Measurements from ENCODE around the gene TANGO6. TPM values are rescaled to one million over a fixed set of nuclear protein-coding genes. Genes with fewer than 3 reads are reported as not detected.
"Not testable (repeated sequence)": the region's sequence is repeated elsewhere in the genome, so short reads cannot be mapped to it uniquely, and the experiment has no call there.

Gene TANGO6
- total RNA-seq, 1 experiment from 2014 or later: 17.1 TPM

DNA sequence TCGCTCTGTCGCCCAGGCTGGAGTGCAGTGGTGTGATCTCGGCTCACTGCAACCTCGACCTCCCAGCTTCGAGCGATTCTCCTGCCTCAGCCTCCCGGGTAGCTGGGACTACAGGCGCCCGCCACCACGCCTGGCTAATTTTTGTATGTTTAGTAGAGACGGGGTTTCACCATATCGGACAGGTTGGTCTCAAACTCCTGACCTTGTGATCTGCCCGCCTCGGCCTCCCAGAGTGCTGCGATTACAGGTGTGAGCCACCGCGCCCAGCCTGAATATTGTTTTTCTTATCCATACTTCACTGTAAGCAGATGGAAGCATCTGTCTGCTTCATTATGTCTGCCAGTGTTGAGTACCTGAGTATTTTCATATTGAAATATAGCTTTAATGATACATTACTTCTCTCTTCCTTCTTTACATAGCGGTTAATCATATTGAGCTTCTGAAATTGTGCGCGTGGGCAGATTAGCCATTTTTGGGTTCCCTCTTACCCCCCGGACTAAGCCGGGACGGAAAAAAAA, 308 bp upstream of the TANGO6 start:
- peak overlapping the region; percentile 81 for H3K4me3 ChIP-seq
- not testable (repeated sequence) for H3K36me3 ChIP-seq; DNase-seq (ENCODE audit: low read depth in 1 of 2, low spot score in 2 of 2); H3K9me3 ChIP-seq (replicated peaks); H3K4me1 ChIP-seq (replicated peaks); H3K27me3 ChIP-seq (replicated peaks)
- peak overlapping the region; percentile 88; the same call in 1 of the 2 replicates for H3K27ac ChIP-seq

DNA sequence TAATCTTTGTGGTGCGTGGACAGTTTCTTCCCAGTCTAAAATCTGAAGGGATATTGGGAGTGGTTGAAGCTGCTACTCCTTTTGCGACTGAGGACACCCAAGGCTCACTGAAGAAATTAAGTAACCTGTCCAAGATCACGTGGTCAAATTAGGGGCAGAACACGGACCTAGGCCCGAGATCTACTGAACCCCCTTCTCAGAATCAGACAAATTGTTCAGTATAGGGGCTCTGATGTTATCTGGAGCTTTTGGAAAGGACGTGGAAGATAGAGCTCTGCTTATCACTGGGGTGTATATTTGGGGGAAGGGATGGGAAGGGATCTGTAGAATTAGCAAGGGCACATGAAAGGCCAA, 857 bp downstream of the TANGO6 start:
- H3K4me1 ChIP-seq (replicated peaks): peaks cover 10% of the 10 kb centered on the region
- peak overlapping the region; percentile 81 for H3K4me3 ChIP-seq
- DNase-seq (ENCODE audit: low read depth in 1 of 2, low spot score in 2 of 2): no peak
- H3K27ac ChIP-seq: peak overlapping the region; percentile 88
- no peaks in the 10 kb centered on the region for H3K9me3 ChIP-seq (replicated peaks)
- H3K27me3 ChIP-seq (replicated peaks): no peaks in the 10 kb centered on the region
- H3K36me3 ChIP-seq: peaks cover 4% of the 10 kb centered on the region; the same call in 1 of the 2 replicates

DNA sequence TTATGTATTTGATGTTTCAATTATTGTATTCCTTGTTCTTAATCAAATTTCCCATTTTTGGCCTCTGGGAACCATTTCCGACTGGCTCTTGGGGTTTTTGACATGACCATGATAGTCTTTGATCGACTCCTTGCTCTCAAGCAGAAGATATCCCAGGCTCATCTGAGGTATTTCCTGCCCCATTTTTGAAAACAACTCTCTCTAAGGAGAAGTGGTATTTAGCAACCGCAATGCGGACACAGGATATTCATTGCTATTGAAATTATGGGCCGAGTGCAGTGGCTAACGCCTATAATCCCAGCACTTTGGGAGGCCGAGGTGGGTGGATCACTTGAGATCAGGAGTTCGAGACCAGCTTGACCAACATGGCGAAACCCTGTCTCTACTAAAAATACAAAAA, 5.5 kb downstream of the TANGO6 start:
- H3K4me1 ChIP-seq (replicated peaks): peaks cover 10% of the 10 kb centered on the region
- DNase-seq (ENCODE audit: low read depth in 1 of 2, low spot score in 2 of 2): no peak
- no peaks in the 10 kb centered on the region for H3K9me3 ChIP-seq (replicated peaks)
- H3K4me3 ChIP-seq: no peak overlapping the region
- no peaks in the 10 kb centered on the region for H3K27me3 ChIP-seq (replicated peaks)
- H3K36me3 ChIP-seq: no peaks in the 10 kb centered on the region
- no peak overlapping the region for H3K27ac ChIP-seq

DNA sequence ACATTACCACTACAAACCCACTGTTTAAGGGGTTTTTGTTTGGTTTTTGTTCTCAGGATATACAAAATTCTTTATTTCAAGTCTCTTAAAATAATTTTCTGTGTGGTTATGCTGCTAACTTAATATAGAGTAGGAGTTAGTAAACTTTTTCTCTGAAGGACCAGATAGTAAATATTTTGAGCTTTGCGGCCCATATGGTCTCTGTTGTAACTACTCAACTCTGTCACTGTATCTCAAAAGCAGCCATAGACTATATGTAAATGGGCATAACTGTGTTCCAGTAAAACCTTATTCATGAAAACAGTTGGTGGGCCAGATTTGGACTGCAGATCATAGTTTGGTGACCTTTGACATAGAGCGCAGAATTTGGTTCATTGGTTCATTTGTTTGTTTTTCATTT, 7.2 kb downstream of the TANGO6 start:
- Histone ChIP-seq H3K27me3 (replicated peaks) (no peaks in the 10 kb centered on the region), H3K9me3 (replicated peaks) (no peaks in the 10 kb centered on the region), H3K27ac (no peak overlapping the region), H3K4me1 (replicated peaks) (0 out of 2 replicates have a peak, but pooled peaks cover 3% of the 10 kb centered on the region), H3K4me3 (no peak overlapping the region), H3K36me3 (no peaks in the 10 kb centered on the region)
- DNase-seq (ENCODE audit: low read depth in 1 of 2, low spot score in 2 of 2): no peak

DNA sequence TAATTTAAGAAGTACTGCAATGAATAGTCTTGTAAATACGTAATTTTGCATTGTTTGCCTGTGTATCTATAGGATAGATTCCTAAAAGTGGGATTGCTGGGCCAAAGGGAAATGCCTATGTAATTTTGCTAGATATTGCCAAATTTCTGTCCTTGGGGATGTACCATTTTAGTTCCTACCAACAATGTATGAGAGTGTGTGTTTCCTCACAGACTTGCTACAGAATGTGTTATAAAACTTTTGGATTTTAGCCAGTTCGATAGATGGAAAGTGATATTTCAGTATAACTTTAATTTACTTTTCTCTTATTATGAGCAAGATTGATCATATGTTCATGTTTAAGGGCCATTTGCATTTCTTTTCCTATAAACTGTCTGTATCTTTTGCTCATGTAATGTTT, 8.3 kb downstream of the TANGO6 start:
- no peak overlapping the region for H3K4me3 ChIP-seq
- H3K4me1 ChIP-seq (replicated peaks): peaks cover 9% of the 10 kb centered on the region; the same call in 1 of the 2 replicates
- no peak overlapping the region for H3K27ac ChIP-seq
- H3K36me3 ChIP-seq: no peaks in the 10 kb centered on the region
- H3K27me3 ChIP-seq (replicated peaks): no peaks in the 10 kb centered on the region
- no peak for DNase-seq (ENCODE audit: low read depth in 1 of 2, low spot score in 2 of 2)
- no peaks in the 10 kb centered on the region for H3K9me3 ChIP-seq (replicated peaks)

DNA sequence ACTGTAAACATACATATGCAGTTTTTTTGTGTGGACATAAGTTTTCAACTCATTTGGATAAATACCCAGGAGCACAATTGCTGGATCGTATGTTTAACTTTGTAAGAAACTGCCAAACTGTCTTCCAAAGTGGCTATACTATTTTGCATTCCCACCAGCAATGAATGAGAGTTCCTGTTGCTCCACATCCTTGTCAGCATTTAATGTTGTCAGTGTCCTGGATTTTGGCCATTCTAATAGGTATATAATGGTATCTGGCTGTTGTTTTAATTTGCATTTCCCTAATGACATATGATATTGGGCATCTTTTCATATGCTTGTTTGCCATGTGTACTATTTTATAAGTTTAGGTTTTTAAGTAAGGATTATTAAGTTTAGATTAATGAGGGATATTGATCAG, 14.1 kb downstream of the TANGO6 start:
- no peaks in the 10 kb centered on the region for H3K27me3 ChIP-seq (replicated peaks)
- peaks cover 5% of the 10 kb centered on the region; the same call in 1 of the 2 replicates for H3K4me1 ChIP-seq (replicated peaks)
- H3K27ac ChIP-seq: no peak overlapping the region
- no peaks in the 10 kb centered on the region for H3K9me3 ChIP-seq (replicated peaks)
- H3K36me3 ChIP-seq: peaks cover 18% of the 10 kb centered on the region
- no peak for DNase-seq (ENCODE audit: low read depth in 1 of 2, low spot score in 2 of 2)
- H3K4me3 ChIP-seq: no peak overlapping the region

DNA sequence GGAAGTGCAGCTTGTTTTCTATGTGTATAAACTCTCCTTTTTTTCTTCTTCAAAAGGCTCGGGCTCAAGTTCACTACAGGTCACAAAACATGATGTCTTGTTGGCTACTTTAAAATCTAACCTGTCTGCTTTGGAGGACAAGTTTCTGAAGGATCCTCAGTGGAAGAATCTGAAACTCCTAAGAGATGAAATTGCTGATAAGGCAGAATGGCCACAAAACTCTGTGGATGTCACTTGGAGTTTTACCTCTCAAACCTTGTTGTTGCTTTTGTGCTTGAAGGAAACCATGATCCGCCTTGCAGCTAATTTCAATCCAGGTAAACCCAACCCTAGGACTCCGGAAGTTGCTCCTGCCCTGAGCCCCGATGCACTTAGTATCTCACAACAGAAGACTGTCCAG, 16.5 kb downstream of the TANGO6 start:
- H3K4me3 ChIP-seq: no peak overlapping the region
- DNase-seq (ENCODE audit: low read depth in 1 of 2, low spot score in 2 of 2): no peak
- H3K27ac ChIP-seq: no peak overlapping the region
- H3K36me3 ChIP-seq: peaks cover 27% of the 10 kb centered on the region
- no peaks in the 10 kb centered on the region for H3K9me3 ChIP-seq (replicated peaks)
- no peaks in the 10 kb centered on the region for H3K27me3 ChIP-seq (replicated peaks)
- peaks cover 5% of the 10 kb centered on the region; the same call in 1 of the 2 replicates for H3K4me1 ChIP-seq (replicated peaks)

DNA sequence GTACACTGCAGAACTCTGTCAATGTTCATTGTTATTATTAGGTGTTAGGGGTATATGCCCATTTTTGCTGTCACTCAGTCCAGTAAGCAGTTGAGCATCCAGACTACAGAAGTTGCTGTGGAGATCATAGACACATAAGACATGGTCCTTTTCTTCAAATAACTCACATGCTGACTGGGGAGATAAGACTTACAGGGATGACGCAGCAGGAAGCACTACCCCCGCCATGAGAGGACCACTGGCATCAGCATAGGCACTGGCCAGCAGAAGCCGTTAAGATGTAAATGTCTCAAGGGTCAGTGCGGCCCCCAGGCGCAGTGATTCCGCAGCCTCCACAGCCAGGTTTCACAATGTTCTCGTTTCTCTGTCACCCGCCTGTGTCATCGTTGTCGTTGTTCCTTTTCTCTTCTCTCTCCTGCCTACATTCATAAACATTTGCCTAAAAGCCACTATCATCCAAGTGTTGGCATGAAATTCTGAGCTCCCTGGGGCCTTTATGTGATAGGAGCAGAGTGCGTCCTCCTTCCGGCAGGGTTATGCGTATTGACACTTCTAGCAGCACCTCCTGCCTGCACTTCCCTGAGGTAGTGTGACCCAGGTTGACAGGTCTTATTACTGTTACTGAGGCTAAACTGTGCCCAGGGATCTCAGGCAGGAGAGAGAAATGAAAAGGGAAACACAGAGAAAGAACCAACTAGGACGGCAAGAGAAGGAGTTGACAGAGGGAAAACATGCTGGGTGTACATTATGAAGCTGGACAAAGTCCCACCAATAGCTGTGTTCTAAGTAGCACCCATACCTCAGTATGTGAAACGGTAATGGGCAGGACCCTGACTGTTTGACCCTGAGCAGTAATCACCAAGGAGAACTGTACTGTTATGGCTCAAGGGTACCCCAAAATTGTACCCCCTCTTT, 17.9 kb downstream of the TANGO6 start:
- Histone ChIP-seq H3K36me3 (peaks cover 27% of the 10 kb centered on the region), H3K9me3 (replicated peaks) (no peaks in the 10 kb centered on the region), H3K27me3 (replicated peaks) (no peaks in the 10 kb centered on the region), H3K4me1 (replicated peaks) (0 out of 2 replicates have a peak, but pooled peaks cover under 1% of the 10 kb centered on the region), H3K27ac (no peak overlapping the region), H3K4me3 (no peak overlapping the region)
- no peak for DNase-seq (ENCODE audit: low read depth in 1 of 2, low spot score in 2 of 2)

DNA sequence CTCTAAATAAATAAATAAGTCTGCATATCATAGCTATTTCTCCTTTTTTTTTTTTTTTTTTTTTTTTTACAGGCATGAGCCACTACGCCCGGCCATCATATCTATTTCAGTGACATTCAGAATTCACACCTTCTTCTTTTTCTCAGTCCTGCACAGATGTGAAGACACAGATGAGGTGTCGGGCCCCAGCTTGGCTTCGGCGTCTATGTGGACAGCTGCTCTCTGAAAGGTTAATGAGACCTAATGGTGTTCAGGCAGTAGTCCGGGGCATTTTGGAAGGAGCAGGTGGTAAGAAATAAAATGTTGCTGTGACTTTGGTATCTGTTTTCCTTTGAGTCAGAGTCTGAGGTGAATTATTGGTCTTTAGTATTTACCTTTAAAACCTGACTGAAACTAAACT, 23.6 kb downstream of the TANGO6 start:
- H3K27ac ChIP-seq: no peak overlapping the region
- no peak for DNase-seq (ENCODE audit: low read depth in 1 of 2, low spot score in 2 of 2)
- no peaks in the 10 kb centered on the region for H3K4me1 ChIP-seq (replicated peaks)
- no peaks in the 10 kb centered on the region for H3K27me3 ChIP-seq (replicated peaks)
- peaks cover 18% of the 10 kb centered on the region for H3K36me3 ChIP-seq
- H3K4me3 ChIP-seq: no peak overlapping the region
- no peaks in the 10 kb centered on the region for H3K9me3 ChIP-seq (replicated peaks)

DNA sequence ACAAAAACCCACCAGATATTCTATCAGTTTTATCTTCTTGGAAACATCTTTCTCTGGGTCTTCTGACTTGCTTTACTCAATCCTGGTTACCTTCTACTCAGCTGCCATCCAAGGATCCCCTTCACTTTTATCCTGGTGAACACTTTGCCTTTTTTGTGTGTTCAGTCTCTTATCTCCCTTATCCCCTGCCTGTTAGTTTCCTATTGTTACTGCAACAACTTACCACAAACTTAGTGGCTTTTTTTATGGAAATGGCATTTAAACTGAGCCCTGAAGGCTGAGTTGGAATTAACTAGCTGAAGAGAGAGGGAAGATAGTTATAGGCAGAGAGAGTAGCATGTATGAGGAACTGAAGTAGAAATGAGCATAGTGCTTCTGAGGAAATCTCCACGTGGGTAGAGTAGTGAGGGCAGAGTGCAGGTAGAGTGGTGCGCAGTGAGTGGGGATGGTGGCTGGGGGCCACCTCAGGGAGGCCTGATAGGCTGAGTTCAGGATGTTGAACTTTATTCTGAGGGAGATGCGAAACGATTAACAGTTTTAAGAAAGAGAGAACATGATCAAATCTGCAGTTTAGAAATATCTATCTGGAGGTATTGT, 26.3 kb downstream of the TANGO6 start:
- Histone ChIP-seq H3K27me3 (replicated peaks) (no peaks in the 10 kb centered on the region), H3K36me3 (peaks cover 10% of the 10 kb centered on the region), H3K4me3 (no peak overlapping the region), H3K27ac (no peak overlapping the region), H3K4me1 (replicated peaks) (no peaks in the 10 kb centered on the region), H3K9me3 (replicated peaks) (no peaks in the 10 kb centered on the region)
- DNase-seq (ENCODE audit: low read depth in 1 of 2, low spot score in 2 of 2): no peak

DNA sequence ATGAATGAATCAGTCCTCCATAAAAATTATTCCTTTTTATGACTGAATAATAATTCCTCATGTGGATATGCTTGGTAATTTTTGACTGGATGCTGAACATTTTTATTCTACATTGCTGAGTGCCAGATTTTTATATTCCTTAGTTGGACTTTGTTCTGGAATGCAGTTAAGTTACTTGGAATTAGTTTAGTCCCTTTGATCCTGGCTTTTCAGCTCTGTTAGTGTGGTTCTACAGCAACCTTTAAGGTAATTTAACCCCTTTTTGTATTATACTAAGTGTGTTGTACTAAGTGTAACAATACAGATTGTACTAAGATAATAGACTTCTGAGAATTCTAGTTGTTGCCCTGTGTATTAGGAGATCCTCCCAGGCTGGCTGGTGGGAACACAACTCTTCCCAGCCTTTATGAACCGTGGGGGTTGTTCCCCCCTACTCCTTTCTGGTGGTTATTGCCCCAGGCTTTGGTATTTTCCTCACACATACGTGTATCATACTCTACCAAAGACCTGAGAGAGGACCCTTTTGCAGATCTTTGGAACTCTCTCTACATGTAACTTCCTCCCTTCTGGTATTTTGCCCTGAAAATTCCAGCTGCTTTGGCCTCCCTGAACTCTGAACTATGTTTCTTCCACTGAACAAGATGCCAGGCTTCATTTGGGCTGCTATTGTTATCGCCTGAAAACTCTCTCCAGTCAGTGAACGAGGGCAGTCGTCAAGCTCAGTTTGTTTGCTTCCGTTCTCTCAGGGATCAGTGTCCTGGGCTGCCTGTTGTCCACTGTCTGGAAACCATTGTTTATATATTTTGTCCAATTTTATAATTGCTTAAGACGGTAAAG, 30.5 kb downstream of the TANGO6 start:
- no peaks in the 10 kb centered on the region for H3K27me3 ChIP-seq (replicated peaks)
- no peak for DNase-seq (ENCODE audit: low read depth in 1 of 2, low spot score in 2 of 2)
- no peaks in the 10 kb centered on the region for H3K4me1 ChIP-seq (replicated peaks)
- no peaks in the 10 kb centered on the region for H3K9me3 ChIP-seq (replicated peaks)
- no peak overlapping the region for H3K27ac ChIP-seq
- H3K4me3 ChIP-seq: no peak overlapping the region
- H3K36me3 ChIP-seq: peaks cover 24% of the 10 kb centered on the region

DNA sequence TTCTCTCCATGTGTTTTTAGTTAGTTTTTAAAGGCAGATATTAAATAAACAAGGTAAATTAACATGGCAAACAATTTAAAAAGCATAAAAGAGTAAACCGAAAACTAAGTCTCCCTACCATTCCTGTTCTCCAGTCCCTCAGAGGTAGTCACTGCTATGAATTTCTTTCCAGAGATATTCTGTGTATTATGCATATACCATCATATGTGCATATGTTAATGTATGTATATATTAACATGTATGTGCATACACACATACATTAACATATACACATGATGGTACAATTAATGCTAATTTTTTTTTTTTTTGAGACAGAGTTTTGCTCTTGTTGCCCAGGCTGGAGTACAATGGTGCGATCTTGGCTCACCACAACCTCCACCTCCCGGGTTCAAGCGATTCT, 32.5 kb downstream of the TANGO6 start:
- no peak overlapping the region for H3K4me3 ChIP-seq
- no peak overlapping the region for H3K27ac ChIP-seq
- no peaks in the 10 kb centered on the region for H3K4me1 ChIP-seq (replicated peaks)
- DNase-seq (ENCODE audit: low read depth in 1 of 2, low spot score in 2 of 2): no peak
- H3K9me3 ChIP-seq (replicated peaks): no peaks in the 10 kb centered on the region
- peaks cover 24% of the 10 kb centered on the region for H3K36me3 ChIP-seq
- H3K27me3 ChIP-seq (replicated peaks): no peaks in the 10 kb centered on the region

DNA sequence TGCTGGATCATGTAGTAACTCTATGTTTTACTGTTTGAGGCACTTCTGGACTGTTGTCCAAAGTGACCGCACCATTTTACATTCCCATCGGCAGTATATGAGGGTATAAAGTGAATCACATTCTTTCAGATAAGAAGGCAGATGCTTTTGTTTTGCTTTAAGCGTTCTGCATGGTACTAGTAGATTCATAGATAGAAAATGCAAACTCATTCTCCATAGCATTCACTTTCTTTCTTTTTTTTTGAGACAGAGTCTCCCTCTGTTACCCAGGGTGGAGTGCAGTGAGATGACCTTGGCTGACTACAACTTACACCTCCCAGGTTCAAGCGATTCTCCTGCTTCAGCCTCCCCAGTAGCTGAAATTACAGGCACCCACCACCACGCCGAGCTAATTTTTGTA, 40.4 kb downstream of the TANGO6 start:
- no peak overlapping the region for H3K4me3 ChIP-seq
- no peak overlapping the region for H3K27ac ChIP-seq
- H3K27me3 ChIP-seq (replicated peaks): no peaks in the 10 kb centered on the region
- DNase-seq (ENCODE audit: low read depth in 1 of 2, low spot score in 2 of 2): no peak
- 0 out of 2 replicates have a peak, but pooled peaks cover 2% of the 10 kb centered on the region for H3K36me3 ChIP-seq
- no peaks in the 10 kb centered on the region for H3K9me3 ChIP-seq (replicated peaks)
- H3K4me1 ChIP-seq (replicated peaks): no peaks in the 10 kb centered on the region
